Astrocyte (in vitro differentiated cells and primary cell): Measurements from ENCODE around the gene DNAH3. TPM values are rescaled to one million over a fixed set of nuclear protein-coding genes. Genes with fewer than 3 reads are reported as not detected.

ENCODE experiments used
- DNase-seq: peaks from one replicate; pipeline ENCODE4 v3.0.0-alpha.2; 2010; ENCODE audit warnings: low read depth
- FAIRE-seq: peaks from 2 replicates; lab custom pipeline; 2011; peaks lifted over from hg19 to GRCh38; lab: Jason Lieb, UNC
- H2AFZ ChIP-seq: 2 replicates; pipeline ENCODE4 v1.6.0; 2012; ENCODE audit warnings: low read depth, low read length, inconsistent platforms
- H3K27ac ChIP-seq: 2 replicates; pipeline ENCODE4 v1.5.1; 2011; ENCODE audit warnings: low read depth, low read length, inconsistent platforms
- H3K27me3 ChIP-seq: 2 replicates; pipeline ENCODE4 v1.6.0; 2011; ENCODE audit warnings: low read length, inconsistent platforms; ENCODE audit not compliant: insufficient read depth
- H3K36me3 ChIP-seq: 2 replicates; pipeline ENCODE4 v1.5.1; 2011; ENCODE audit warnings: low read length, inconsistent platforms; ENCODE audit not compliant: insufficient read depth
- H3K4me1 ChIP-seq: 2 replicates; pipeline ENCODE4 v1.5.1; 2011; ENCODE audit warnings: low read length, inconsistent platforms; ENCODE audit not compliant: insufficient read depth
- H3K4me2 ChIP-seq: 2 replicates; pipeline ENCODE4 v1.6.0; 2012; ENCODE audit warnings: low read length, inconsistent platforms
- H3K4me3 ChIP-seq: 2 replicates; pipeline ENCODE4 v1.5.1; 2011; ENCODE audit warnings: low read depth, mild to moderate bottlenecking, low read length, inconsistent platforms; ENCODE audit not compliant: insufficient read depth
- H3K79me2 ChIP-seq: 2 replicates; pipeline ENCODE4 v1.6.0; 2012; ENCODE audit warnings: mild to moderate bottlenecking, low read length, inconsistent platforms; ENCODE audit not compliant: insufficient read depth
- H3K9ac ChIP-seq: 2 replicates; pipeline ENCODE4 v1.6.0; 2012; ENCODE audit warnings: mild to moderate bottlenecking, low read length, inconsistent platforms
- H3K9me3 ChIP-seq: 2 replicates; pipeline ENCODE4 v1.5.1; 2012; ENCODE audit warnings: low read depth, mild to moderate bottlenecking, low read length, inconsistent platforms; ENCODE audit not compliant: insufficient read depth
- H4K20me1 ChIP-seq: 2 replicates; pipeline ENCODE4 v1.6.0; 2012; ENCODE audit warnings: low read length, inconsistent platforms; ENCODE audit not compliant: insufficient read depth
- H3K27ac Mint-ChIP-seq: one replicate; pipeline ENCODE4 v1.8.0; 2021; ENCODE audit warnings: mild to moderate bottlenecking, mixed read lengths; ENCODE audit not compliant: unreplicated experiment
- H3K27me3 Mint-ChIP-seq: one replicate; pipeline ENCODE4 v1.8.0; 2021; ENCODE audit warnings: low read depth, mixed read lengths; ENCODE audit not compliant: unreplicated experiment
- H3K36me3 Mint-ChIP-seq: one replicate; pipeline ENCODE4 v1.8.0; 2021; ENCODE audit warnings: low read depth, mixed read lengths; ENCODE audit not compliant: unreplicated experiment
- H3K4me1 Mint-ChIP-seq: one replicate; pipeline ENCODE4 v1.8.0; 2021; ENCODE audit warnings: low read depth, mixed read lengths; ENCODE audit not compliant: unreplicated experiment
- H3K4me3 Mint-ChIP-seq: one replicate; pipeline ENCODE4 v1.8.0; 2021; ENCODE audit warnings: mild to moderate bottlenecking, moderate library complexity, mixed read lengths; ENCODE audit not compliant: unreplicated experiment
- H3K9me3 Mint-ChIP-seq: one replicate; pipeline ENCODE4 v1.8.0; 2021; ENCODE audit warnings: mild to moderate bottlenecking, mixed read lengths; ENCODE audit not compliant: unreplicated experiment
- EZH2 ChIP-seq: IDR thresholded peaks from 2 replicates; pipeline ENCODE4 v1.6.1; 2012; ENCODE audit warnings: mild to moderate bottlenecking, low read length, inconsistent platforms; ENCODE audit not compliant: insufficient read depth
- total RNA-seq: library from RNA; stranded (reverse); gene quantifications from 2 replicates; pipeline ENCODE4 v1.2.1, GENCODE V29; 2021
- TF ChIP-seq, protein P1 (sequence below): IDR thresholded peaks from 2 replicates; pipeline ENCODE4 v1.5.1; 2011; ENCODE audit warnings: low read depth, mild to moderate bottlenecking, inconsistent platforms, low read length, moderate library complexity; ENCODE audit not compliant: insufficient read depth

The DNAH3 gene
- total RNA-seq, 1 donor from 2014 or later, result not detected

DNA sequence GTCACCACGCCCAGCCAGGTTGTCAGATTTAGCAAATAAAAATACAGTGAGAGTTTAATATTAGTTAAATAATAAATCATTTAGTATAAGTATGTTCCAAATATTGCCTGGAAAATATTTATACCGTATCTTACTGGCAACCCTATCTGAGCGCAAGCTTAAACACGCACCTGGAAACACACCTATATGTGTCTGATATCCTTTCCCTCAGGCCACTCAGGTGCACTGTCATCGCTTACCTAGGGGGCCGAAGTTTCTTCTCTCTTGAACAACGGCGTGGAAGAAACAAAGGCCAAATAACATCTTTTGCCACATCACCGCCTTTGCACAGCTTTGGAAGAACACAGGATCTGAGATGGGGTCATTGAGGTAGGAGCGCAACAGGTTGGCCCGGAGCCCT lies 196.1 kb downstream of the DNAH3 start:
- H4K20me1 ChIP-seq, result no peaks in the 10 kb centered on the region
- DNase-seq, result no peak
- no peaks in the 10 kb centered on the region for H3K4me1 ChIP-seq
- Mint-ChIP-seq H3K9me3 (no peaks in the 10 kb centered on the region), H3K4me1 (no peaks in the 10 kb centered on the region), H3K36me3 (no peaks in the 10 kb centered on the region), H3K27me3 (no peaks in the 10 kb centered on the region), H3K4me3 (no peak overlapping the region), H3K27ac (no peak overlapping the region)
- H3K79me2 ChIP-seq, result no peaks in the 10 kb centered on the region
- no peak overlapping the region for H3K27ac ChIP-seq
- H3K9me3 ChIP-seq, result no peaks in the 10 kb centered on the region
- no peak overlapping the region for H3K4me3 ChIP-seq
- no peak overlapping the region for H2AFZ ChIP-seq
- H3K4me2 ChIP-seq, result no peak overlapping the region
- no peak for FAIRE-seq
- no peaks in the 10 kb centered on the region for H3K36me3 ChIP-seq
- H3K27me3 ChIP-seq, result no peaks in the 10 kb centered on the region
- TF ChIP-seq, protein P1, sequence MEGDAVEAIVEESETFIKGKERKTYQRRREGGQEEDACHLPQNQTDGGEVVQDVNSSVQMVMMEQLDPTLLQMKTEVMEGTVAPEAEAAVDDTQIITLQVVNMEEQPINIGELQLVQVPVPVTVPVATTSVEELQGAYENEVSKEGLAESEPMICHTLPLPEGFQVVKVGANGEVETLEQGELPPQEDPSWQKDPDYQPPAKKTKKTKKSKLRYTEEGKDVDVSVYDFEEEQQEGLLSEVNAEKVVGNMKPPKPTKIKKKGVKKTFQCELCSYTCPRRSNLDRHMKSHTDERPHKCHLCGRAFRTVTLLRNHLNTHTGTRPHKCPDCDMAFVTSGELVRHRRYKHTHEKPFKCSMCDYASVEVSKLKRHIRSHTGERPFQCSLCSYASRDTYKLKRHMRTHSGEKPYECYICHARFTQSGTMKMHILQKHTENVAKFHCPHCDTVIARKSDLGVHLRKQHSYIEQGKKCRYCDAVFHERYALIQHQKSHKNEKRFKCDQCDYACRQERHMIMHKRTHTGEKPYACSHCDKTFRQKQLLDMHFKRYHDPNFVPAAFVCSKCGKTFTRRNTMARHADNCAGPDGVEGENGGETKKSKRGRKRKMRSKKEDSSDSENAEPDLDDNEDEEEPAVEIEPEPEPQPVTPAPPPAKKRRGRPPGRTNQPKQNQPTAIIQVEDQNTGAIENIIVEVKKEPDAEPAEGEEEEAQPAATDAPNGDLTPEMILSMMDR, result no peak
- no peak for TF ChIP-seq EZH2
- no peak overlapping the region for H3K9ac ChIP-seq

DNA sequence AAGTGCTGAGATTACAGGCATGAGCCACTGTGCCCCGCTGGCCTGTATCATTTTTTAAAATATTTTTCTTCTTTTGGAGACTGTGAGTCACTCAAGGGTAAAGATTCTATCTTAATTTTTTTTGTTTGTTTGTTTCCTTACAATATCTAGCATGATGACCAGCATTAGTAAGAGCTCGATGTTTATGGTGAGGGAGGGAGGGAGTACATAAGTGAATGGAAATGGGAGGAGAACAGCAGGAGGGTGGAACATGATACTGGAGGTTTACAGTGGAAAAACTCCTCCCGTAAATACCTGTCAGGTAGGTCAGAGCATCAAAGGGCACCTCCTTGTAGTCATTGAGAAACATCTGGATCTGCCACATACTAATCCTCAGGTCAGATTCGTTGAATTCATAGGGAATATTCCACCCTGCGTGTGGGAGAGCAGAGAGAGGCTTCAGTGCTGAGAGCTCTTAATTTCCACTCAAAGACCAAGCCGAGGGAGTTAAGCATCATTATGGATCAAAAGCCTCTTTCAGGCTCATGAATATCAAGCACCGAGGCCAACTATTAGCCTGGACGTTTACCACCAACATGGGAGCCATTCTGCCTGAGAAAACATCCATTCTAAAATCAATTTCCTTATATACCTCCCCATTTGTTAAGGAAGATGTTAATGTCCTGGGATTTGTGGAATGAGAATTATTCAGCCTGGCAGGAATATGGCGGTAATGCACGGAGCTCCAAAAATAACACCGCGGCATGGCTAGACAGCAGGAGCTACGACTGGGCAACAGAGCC lies 198.3 kb downstream of the DNAH3 start:
- Mint-ChIP-seq H3K36me3 (no peaks in the 10 kb centered on the region), H3K27me3 (peaks cover 1% of the 10 kb centered on the region), H3K4me3 (no peak overlapping the region), H3K27ac (no peak overlapping the region), H3K9me3 (no peaks in the 10 kb centered on the region), H3K4me1 (no peaks in the 10 kb centered on the region)
- no peaks in the 10 kb centered on the region for H4K20me1 ChIP-seq
- no peak for DNase-seq
- no peaks in the 10 kb centered on the region for H3K27me3 ChIP-seq
- no peaks in the 10 kb centered on the region for H3K4me1 ChIP-seq
- H3K79me2 ChIP-seq, result no peaks in the 10 kb centered on the region
- no peak for FAIRE-seq
- no peak overlapping the region for H3K27ac ChIP-seq
- H2AFZ ChIP-seq, result no peak overlapping the region
- H3K9ac ChIP-seq, result no peak overlapping the region
- TF ChIP-seq EZH2, result no peak
- TF ChIP-seq, protein P1, result no peak
- no peak overlapping the region for H3K4me2 ChIP-seq
- no peaks in the 10 kb centered on the region for H3K9me3 ChIP-seq
- H3K36me3 ChIP-seq, result no peaks in the 10 kb centered on the region
- no peak overlapping the region for H3K4me3 ChIP-seq

DNA sequence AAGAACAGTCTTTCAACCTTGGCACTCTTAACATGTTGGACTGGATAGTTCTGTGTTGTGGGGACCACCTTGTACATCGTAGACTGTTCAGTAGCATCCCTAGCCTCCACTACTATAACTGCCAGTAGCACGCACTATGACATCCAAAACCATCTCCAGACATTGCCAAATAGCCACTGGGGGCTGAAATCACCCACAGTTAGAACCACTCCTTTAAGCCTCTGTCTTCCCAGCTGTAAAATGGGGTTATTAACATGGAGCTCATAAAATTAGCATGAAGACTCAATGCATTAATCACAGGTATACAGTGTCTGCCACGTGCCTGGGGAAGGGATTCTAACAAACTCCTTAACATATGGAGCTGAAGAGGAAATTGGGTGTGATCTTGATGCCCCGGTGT lies 200.4 kb downstream of the DNAH3 start:
- H3K27me3 ChIP-seq, result no peaks in the 10 kb centered on the region
- no peak for FAIRE-seq
- Mint-ChIP-seq H3K27ac (no peak overlapping the region), H3K4me3 (no peak overlapping the region), H3K27me3 (peaks cover 1% of the 10 kb centered on the region), H3K9me3 (no peaks in the 10 kb centered on the region), H3K4me1 (no peaks in the 10 kb centered on the region), H3K36me3 (no peaks in the 10 kb centered on the region)
- no peak overlapping the region for H2AFZ ChIP-seq
- no peaks in the 10 kb centered on the region for H3K79me2 ChIP-seq
- H3K9me3 ChIP-seq, result no peaks in the 10 kb centered on the region
- no peaks in the 10 kb centered on the region for H4K20me1 ChIP-seq
- H3K9ac ChIP-seq, result no peak overlapping the region
- TF ChIP-seq, protein P1, result no peak
- TF ChIP-seq EZH2, result no peak
- no peaks in the 10 kb centered on the region for H3K4me1 ChIP-seq
- no peak overlapping the region for H3K4me3 ChIP-seq
- H3K4me2 ChIP-seq, result no peak overlapping the region
- no peak for DNase-seq
- no peak overlapping the region for H3K27ac ChIP-seq
- no peaks in the 10 kb centered on the region for H3K36me3 ChIP-seq
